OCI-LY3 (cell line): Measurements from ENCODE around the gene CALHM6.

Experiments used
- CTCF ChIP-seq: fragments of 200-600, 300-600 bp; sonication (generic); IDR thresholded peaks from 2 replicates; pipeline ENCODE4 v1.5.1; 2014; ENCODE audit warnings: antibody characterized with exemption, low read length, low read depth
- EZH2phosphoT487 ChIP-seq: fragments of 200-600 bp; shearing (Covaris generic); IDR thresholded peaks from 2 replicates; pipeline ENCODE4 v1.6.1; 2018; ENCODE audit warnings: antibody characterized with exemption, mixed run types, low read depth

GRCh38 chr6:116461331-116461931 lies at the start of gene CALHM6:
- TF ChIP-seq CTCF (no peak), EZH2phosphoT487 (no peak)
